K562 (cell line): ENCODE measurements around the gene BMP2K. TPM values are rescaled to one million over a fixed set of nuclear protein-coding genes. Genes with fewer than 3 reads are reported as not detected.

Experiments used
- ATAC-seq: fragments of 200-7000 bp; cut with Tn5 transposase; 3 replicates; pipeline ENCODE4 v1.9.1; 2020; ENCODE audit warnings: moderate library complexity
- BruUV-seq: library from RNA; stranded (reverse); fragments of 400-500 nt; replicated peaks from 2 replicates; lab custom pipeline; 2021; lab: Mats Ljungman, UMichigan
- CTCF ChIA-PET: fragments of 300-600 bp; formaldehyde crosslinking; extraction: SDS; loops from one replicate; lab custom pipeline; 2021; ENCODE audit warnings: low intra/inter-chr PET ratio; lab: Yijun Ruan, JAX
- POLR2A ChIA-PET: fragments of 300-600, 350-650 bp; sonication (Branson Sonifier 250); formaldehyde crosslinking; extraction: SDS; loops from one replicate; lab custom pipeline; 2021; ENCODE audit warnings: antibody characterized with exemption, inconsistent platforms; lab: Yijun Ruan, JAX
- DNase-seq, 4 experiments: peaks; one replicate each; pipeline versions ENCODE4 v3.0.0 to v3.0.0-alpha.2; 2011 to 2018; ENCODE audit warnings: low spot score in 3 of 4, mixed read lengths in 3 of 4; ENCODE audit errors: extremely low read depth in 1 of 4
- FAIRE-seq: peaks from 2 replicates; lab custom pipeline; 2011; peaks lifted over from hg19 to GRCh38; lab: Jason Lieb, UNC
- H2AFZ ChIP-seq: 2 replicates; pipeline ENCODE4 v1.6.0; 2011; ENCODE audit warnings: low read depth, low read length, control low read depth, inconsistent platforms
- H3K27ac ChIP-seq: fragments of 200-600 bp; 3 replicates; pipeline ENCODE4 v1.8.0; 2011; ENCODE audit warnings: low read depth, mild to moderate bottlenecking, control low read depth, inconsistent platforms, low read length, moderate library complexity, mixed read lengths; ENCODE audit errors: extremely low read depth
- H3K27me3 ChIP-seq, 2 experiments: fragments of 300-600 bp in 1 of 2; 2 replicates in 1 of 2; 3 replicates in 1 of 2; pipeline versions ENCODE4 v1.6.0 to v1.8.0; 2011; ENCODE audit warnings: inconsistent platforms in 2 of 2, low read length in 2 of 2, mild to moderate bottlenecking in 1 of 2, mixed read lengths in 1 of 2, moderate library complexity in 1 of 2; ENCODE audit not compliant: control insufficient read depth in 2 of 2, insufficient read depth in 2 of 2
- H3K36me3 ChIP-seq: fragments of 300-600 bp; 3 replicates; pipeline ENCODE4 v1.8.0; 2011; ENCODE audit warnings: mild to moderate bottlenecking, low read length, inconsistent platforms; ENCODE audit not compliant: control insufficient read depth, insufficient read depth
- H3K4me1 ChIP-seq, 2 experiments: fragments of 200-600 bp in 1 of 2; replicated peaks in 1 of 2; 2 replicates in 1 of 2; 3 replicates in 1 of 2; pipeline versions ENCODE4 v1.5.1 to v1.8.0; 2011; ENCODE audit warnings: inconsistent platforms in 2 of 2, low read length in 2 of 2, mild to moderate bottlenecking in 1 of 2, mixed read lengths in 1 of 2, moderate library complexity in 1 of 2; ENCODE audit not compliant: control insufficient read depth in 2 of 2, insufficient read depth in 2 of 2
- H3K4me2 ChIP-seq: 2 replicates; pipeline ENCODE4 v1.6.1; 2011; ENCODE audit warnings: low read length, control low read depth, inconsistent platforms, mixed read lengths; ENCODE audit not compliant: insufficient read depth
- H3K4me3 ChIP-seq: fragments of 200-600 bp; sonication (generic), shearing (Covaris generic); 2 replicates; pipeline ENCODE4 v1.5.1; 2016; ENCODE audit warnings: control low read depth, inconsistent platforms
- H3K79me2 ChIP-seq: fragments of 200-600 bp; 3 replicates; pipeline ENCODE4 v1.8.0; 2011; ENCODE audit warnings: low read length, inconsistent platforms; ENCODE audit not compliant: control insufficient read depth, insufficient read depth
- H3K9ac ChIP-seq, 2 experiments: 2 replicates each; pipeline versions ENCODE4 v1.6.0 to v1.6.1; 2011; ENCODE audit warnings: low read depth in 2 of 2, low read length in 2 of 2, control low read depth in 1 of 2, inconsistent platforms in 1 of 2, mild to moderate bottlenecking in 1 of 2, mixed read lengths in 1 of 2; ENCODE audit not compliant: insufficient read depth in 1 of 2
- H3K9me1 ChIP-seq: one replicate; pipeline ENCODE4 v1.6.0; 2011; ENCODE audit warnings: inconsistent platforms, mild to moderate bottlenecking, low read length, moderate library complexity; ENCODE audit not compliant: control insufficient read depth, insufficient read depth
- H3K9me3 ChIP-seq: replicated peaks from 2 replicates; pipeline ENCODE4 v1.5.1; 2011; ENCODE audit warnings: low read depth, low read length, inconsistent platforms; ENCODE audit not compliant: control insufficient read depth, insufficient read depth
- H4K20me1 ChIP-seq: replicated peaks from 2 replicates; pipeline ENCODE4 v1.6.1; 2011; ENCODE audit warnings: low read length, inconsistent platforms, mixed read lengths; ENCODE audit not compliant: control insufficient read depth, insufficient read depth
- HDAC6 ChIP-seq: IDR thresholded peaks from 2 replicates; pipeline ENCODE4 v1.6.1; 2012; ENCODE audit warnings: low read depth, mild to moderate bottlenecking, control low read depth, inconsistent platforms, low read length, moderate library complexity
- KLF10 ChIP-seq: fragments of 250-450 bp; sonication (Bioruptor Pico); IDR thresholded peaks from 2 replicates; pipeline ENCODE4 v1.6.1; 2021; ENCODE audit warnings: matching md5 sums
- POLR2H ChIP-seq: IDR thresholded peaks from 2 replicates; pipeline ENCODE4 v1.6.1; 2016; ENCODE audit warnings: missing genetic modification characterization, low read depth, mild to moderate bottlenecking, control low read depth, missing compliant biosample characterization, moderate library complexity
- RBBP5 ChIP-seq: fragments of 200-600 bp; sonication (generic); IDR thresholded peaks from 2 replicates; pipeline ENCODE4 v1.6.1; 2012; ENCODE audit warnings: borderline replicate concordance, mild to moderate bottlenecking, low read length, control low read depth, inconsistent platforms; ENCODE audit not compliant: insufficient read depth, poor library complexity, severe bottlenecking
- ZBED1 ChIP-seq: IDR thresholded peaks from 2 replicates; pipeline ENCODE4 v1.6.1; 2014
- ZC3H11A ChIP-seq: IDR thresholded peaks from 2 replicates; pipeline ENCODE4 v1.6.1; 2012; ENCODE audit warnings: low read depth, low read length, improper control_type of control experiment
- ZNF24 ChIP-seq: fragments of 450-650 bp; IDR thresholded peaks from 2 replicates; pipeline ENCODE4 v1.6.1; 2016
- ZNF311 ChIP-seq: fragments of 250-450 bp; sonication (Bioruptor Pico); IDR thresholded peaks from 2 replicates; pipeline ENCODE4 v1.4.0; 2020; ENCODE audit warnings: mild to moderate bottlenecking, moderate library complexity
- ZNF696 ChIP-seq: fragments of 250-450 bp; sonication (Bioruptor Pico); conservative IDR thresholded peaks from 2 replicates; pipeline ENCODE4 v1.4.0; 2020; ENCODE audit warnings: mild to moderate bottlenecking, moderate library complexity
- WGBS: fragments of 100-300 bp; shearing (Covaris generic); methylation state at CpG from one replicate; pipeline ENCODE4 v1.1.6; 2016; ENCODE audit warnings: low coverage, mixed read lengths; ENCODE audit not compliant: insufficient coverage; ENCODE audit errors: missing lambda C conversion rate; 5-methylcytosine and 5-hydroxymethylcytosine counted together
- in situ Hi-C: fragments of 300-500 bp; cut with MboI; formaldehyde crosslinking; loops from 4 replicates; pipeline ENCODE4 v1.15.0; 2018; ENCODE audit warnings: inconsistent platforms, mixed read lengths
- intact Hi-C: fragments of 100-400 bp; cut with micrococcal nuclease; formaldehyde crosslinking; loops from 2 replicates; pipeline ENCODE4 v1.14.2; 2022
- polyA plus RNA-seq, 8 experiments: library from polyadenylated mRNA; depleted of rRNA in 4 of 8; stranded (reverse) in 5 of 8; unstranded in 3 of 8; fragments of >200 nt; fragmentation: Nextera tagmentation in 2 of 8; fragmentation: Illumina TruSeq in 1 of 8; extraction: Ambion mirVana in 2 of 8; extraction: Trizol in 1 of 8; gene quantifications; 2 replicates each; pipeline versions ENCODE4 v1.2.1 to v1.2.3, GENCODE V29; 2011 to 2014; ENCODE audit warnings: inconsistent platforms in 1 of 8, missing spikeins in 1 of 8
- total RNA-seq, 7 experiments: library from RNA; depleted of rRNA in 6 of 7; stranded (reverse); fragments of >200 nt in 6 of 7; fragmentation: Illumina TruSeq in 2 of 7; extraction: Trizol in 2 of 7; gene quantifications; 2 replicates each; pipeline versions ENCODE4 v1.2.1 to v1.2.3, GENCODE V29; 2011 to 2021; ENCODE audit warnings: low replicate concordance in 1 of 7
- TF ChIP-seq, protein P1 (sequence below), 2 experiments: fragments of 450-650 bp in 1 of 2; sonication (generic) in 1 of 2; formaldehyde crosslinking in 1 of 2; IDR thresholded peaks; 2 replicates each; pipeline versions ENCODE4 v1.7.1 to v1.9.0; 2016 to 2022; ENCODE audit warnings: inconsistent platforms in 1 of 2, mild to moderate bottlenecking in 1 of 2, missing genetic modification reagents in 1 of 2
- TF ChIP-seq, protein P2 (sequence below): IDR thresholded peaks from 3 replicates; pipeline ENCODE4 v1.6.1; 2011; ENCODE audit warnings: borderline replicate concordance, mild to moderate bottlenecking; ENCODE audit not compliant: insufficient read length, insufficient read depth

The BMP2K gene
- total and polyA plus RNA-seq, 9 of the 15 experiments (the other 6 are each of a cell fraction or from before 2014, with no cell fraction given) = 17.0 to 217 (median 104) TPM

DNA sequence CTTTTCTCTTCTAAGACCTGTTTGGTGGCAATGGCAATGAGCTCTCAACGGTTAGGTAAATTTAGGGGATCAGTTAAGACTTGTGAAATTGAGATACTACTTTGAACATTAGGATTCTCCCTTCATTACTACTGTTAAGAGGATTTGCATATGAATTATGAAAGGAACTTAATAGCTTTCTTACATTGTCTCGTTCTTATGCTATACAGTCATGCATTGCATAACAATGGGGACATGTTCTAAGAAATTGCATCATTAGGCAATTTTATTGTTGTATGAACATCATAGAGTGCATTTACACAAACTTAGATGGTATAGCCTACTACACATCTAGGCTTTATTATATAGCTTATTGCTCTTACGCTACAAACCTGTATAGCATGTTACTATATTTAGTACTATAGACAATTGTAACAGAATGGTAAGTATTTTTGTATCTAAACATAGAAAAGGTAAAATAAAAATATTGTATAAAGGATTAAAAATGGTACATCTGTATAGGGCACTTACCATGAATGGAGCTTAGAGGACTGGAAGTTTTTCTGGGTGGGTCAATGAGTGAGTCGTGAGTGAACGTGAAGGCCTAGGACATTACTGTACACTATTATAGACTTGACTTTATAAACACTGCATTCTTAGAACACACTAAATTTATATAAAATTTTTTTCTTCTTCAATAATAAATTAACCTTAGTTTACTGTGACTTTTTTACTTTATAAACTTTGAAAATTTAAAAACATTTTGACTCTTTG lies 100.6 kb downstream of the BMP2K start:
- ChIA-PET CTCF (no interaction called here), POLR2A (no interaction called here)
- BruUV-seq = no TSS peak
- Histone ChIP-seq H3K4me1 (no peaks in the 10 kb centered on the region), H3K27ac (no peak overlapping the region), H3K9me3 (no peaks in the 10 kb centered on the region), H4K20me1 (no peaks in the 10 kb centered on the region), H3K9ac (no peak overlapping the region), H2AFZ (no peak overlapping the region), H3K4me3 (no peak overlapping the region), H3K79me2 (peaks cover 10% of the 10 kb centered on the region; the same call in 1 of the 3 replicates), H3K27me3 (no peaks in the 10 kb centered on the region), H3K4me2 (no peak overlapping the region), H3K36me3 (peaks cover 93% of the 10 kb centered on the region), H3K9me1 (no peaks in the 10 kb centered on the region)
- DNase-seq = no peak
- intact Hi-C loops = no loop called here
- ATAC-seq = no peak; the same call in 2 of the 3 replicates
- in situ Hi-C loops = no loop called here
- WGBS = 88% methylated on average over 5 of the region's 5 CpGs
- FAIRE-seq = no peak
- TF ChIP-seq POLR2H (tag) (no peak), KLF10 (CRISPR knock-in tag) (no peak), RBBP5 (no peak), HDAC6 (no peak), ZNF696 (CRISPR knock-in tag) (no peak), ZNF24 (no peak), ZNF311 (CRISPR knock-in tag) (no peak), ZC3H11A (no peak), ZBED1 (no peak)
- TF ChIP-seq, protein P1, sequence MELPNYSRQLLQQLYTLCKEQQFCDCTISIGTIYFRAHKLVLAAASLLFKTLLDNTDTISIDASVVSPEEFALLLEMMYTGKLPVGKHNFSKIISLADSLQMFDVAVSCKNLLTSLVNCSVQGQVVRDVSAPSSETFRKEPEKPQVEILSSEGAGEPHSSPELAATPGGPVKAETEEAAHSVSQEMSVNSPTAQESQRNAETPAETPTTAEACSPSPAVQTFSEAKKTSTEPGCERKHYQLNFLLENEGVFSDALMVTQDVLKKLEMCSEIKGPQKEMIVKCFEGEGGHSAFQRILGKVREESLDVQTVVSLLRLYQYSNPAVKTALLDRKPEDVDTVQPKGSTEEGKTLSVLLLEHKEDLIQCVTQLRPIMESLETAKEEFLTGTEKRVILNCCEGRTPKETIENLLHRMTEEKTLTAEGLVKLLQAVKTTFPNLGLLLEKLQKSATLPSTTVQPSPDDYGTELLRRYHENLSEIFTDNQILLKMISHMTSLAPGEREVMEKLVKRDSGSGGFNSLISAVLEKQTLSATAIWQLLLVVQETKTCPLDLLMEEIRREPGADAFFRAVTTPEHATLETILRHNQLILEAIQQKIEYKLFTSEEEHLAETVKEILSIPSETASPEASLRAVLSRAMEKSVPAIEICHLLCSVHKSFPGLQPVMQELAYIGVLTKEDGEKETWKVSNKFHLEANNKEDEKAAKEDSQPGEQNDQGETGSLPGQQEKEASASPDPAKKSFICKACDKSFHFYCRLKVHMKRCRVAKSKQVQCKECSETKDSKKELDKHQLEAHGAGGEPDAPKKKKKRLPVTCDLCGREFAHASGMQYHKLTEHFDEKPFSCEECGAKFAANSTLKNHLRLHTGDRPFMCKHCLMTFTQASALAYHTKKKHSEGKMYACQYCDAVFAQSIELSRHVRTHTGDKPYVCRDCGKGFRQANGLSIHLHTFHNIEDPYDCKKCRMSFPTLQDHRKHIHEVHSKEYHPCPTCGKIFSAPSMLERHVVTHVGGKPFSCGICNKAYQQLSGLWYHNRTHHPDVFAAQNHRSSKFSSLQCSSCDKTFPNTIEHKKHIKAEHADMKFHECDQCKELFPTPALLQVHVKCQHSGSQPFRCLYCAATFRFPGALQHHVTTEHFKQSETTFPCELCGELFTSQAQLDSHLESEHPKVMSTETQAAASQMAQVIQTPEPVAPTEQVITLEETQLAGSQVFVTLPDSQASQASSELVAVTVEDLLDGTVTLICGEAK (IDR thresholded peaks at IDR 0.05) = no peak
- TF ChIP-seq, protein P1 (CRISPR knock-in tag; IDR thresholded peaks at IDR 0.05) = no peak
- TF ChIP-seq, protein P2, sequence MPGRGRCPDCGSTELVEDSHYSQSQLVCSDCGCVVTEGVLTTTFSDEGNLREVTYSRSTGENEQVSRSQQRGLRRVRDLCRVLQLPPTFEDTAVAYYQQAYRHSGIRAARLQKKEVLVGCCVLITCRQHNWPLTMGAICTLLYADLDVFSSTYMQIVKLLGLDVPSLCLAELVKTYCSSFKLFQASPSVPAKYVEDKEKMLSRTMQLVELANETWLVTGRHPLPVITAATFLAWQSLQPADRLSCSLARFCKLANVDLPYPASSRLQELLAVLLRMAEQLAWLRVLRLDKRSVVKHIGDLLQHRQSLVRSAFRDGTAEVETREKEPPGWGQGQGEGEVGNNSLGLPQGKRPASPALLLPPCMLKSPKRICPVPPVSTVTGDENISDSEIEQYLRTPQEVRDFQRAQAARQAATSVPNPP = no peak
